ENCODE measurements around the gene MB21D2. TPM values are rescaled to one million over a fixed set of nuclear protein-coding genes. Genes with fewer than 3 reads are reported as not detected.

The MB21D2 gene
- total RNA-seq, 1 experiment from 2014 or later: 2.8 TPM

- Histone ChIP-seq H3K36me3 (ENCODE audit: control insufficient read depth in 1 of 2, insufficient read depth in 2 of 2, low read length in 2 of 2) (no peaks in the 10 kb centered on the region), H3K4me3 (replicated peaks in 1 of 2; ENCODE audit: low read depth in 1 of 2, low read length in 2 of 2) (no peak overlapping the region), H3K9me3 (ENCODE audit: control insufficient read depth in 1 of 2, insufficient read depth in 1 of 2, low read depth in 1 of 2, low read length in 2 of 2) (no peaks in the 10 kb centered on the region), H3K27ac (ENCODE audit: low read depth, low read length) (no peak overlapping the region), H3K4me1 (ENCODE audit: control insufficient read depth in 1 of 2, insufficient read depth in 2 of 2, low read length in 2 of 2) (peaks cover 8 to 22% of the 10 kb centered on the region in 2 experiments; a peak in 3 of 4 replicates), H2AFZ (ENCODE audit: low read depth, low read length, poor library complexity, severe bottlenecking) (no peak overlapping the region), H4K20me1 (ENCODE audit: insufficient read depth) (no peaks in the 10 kb centered on the region), H3K27me3 (ENCODE audit: insufficient read depth, low read length) (no peaks in the 10 kb centered on the region), H3K4me2 (ENCODE audit: low read length) (no peak overlapping the region), H3K9ac (ENCODE audit: low read length) (no peak overlapping the region), H3K79me2 (ENCODE audit: insufficient read depth, low read length) (no peaks in the 10 kb centered on the region), H3K9me2 (ENCODE audit: insufficient read depth) (no peaks in the 10 kb centered on the region)
- no peak for TF ChIP-seq EZH2 (IDR thresholded peaks at IDR 0.05)
- TF ChIP-seq, protein P1, sequence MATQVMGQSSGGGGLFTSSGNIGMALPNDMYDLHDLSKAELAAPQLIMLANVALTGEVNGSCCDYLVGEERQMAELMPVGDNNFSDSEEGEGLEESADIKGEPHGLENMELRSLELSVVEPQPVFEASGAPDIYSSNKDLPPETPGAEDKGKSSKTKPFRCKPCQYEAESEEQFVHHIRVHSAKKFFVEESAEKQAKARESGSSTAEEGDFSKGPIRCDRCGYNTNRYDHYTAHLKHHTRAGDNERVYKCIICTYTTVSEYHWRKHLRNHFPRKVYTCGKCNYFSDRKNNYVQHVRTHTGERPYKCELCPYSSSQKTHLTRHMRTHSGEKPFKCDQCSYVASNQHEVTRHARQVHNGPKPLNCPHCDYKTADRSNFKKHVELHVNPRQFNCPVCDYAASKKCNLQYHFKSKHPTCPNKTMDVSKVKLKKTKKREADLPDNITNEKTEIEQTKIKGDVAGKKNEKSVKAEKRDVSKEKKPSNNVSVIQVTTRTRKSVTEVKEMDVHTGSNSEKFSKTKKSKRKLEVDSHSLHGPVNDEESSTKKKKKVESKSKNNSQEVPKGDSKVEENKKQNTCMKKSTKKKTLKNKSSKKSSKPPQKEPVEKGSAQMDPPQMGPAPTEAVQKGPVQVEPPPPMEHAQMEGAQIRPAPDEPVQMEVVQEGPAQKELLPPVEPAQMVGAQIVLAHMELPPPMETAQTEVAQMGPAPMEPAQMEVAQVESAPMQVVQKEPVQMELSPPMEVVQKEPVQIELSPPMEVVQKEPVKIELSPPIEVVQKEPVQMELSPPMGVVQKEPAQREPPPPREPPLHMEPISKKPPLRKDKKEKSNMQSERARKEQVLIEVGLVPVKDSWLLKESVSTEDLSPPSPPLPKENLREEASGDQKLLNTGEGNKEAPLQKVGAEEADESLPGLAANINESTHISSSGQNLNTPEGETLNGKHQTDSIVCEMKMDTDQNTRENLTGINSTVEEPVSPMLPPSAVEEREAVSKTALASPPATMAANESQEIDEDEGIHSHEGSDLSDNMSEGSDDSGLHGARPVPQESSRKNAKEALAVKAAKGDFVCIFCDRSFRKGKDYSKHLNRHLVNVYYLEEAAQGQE (IDR thresholded peaks at IDR 0.05; ENCODE audit: low read depth): no peak
- TF ChIP-seq YY1 (IDR thresholded peaks at IDR 0.05; ENCODE audit: extremely low read depth, insufficient replicate concordance, low read depth, low read length): no peak
- TF ChIP-seq EGR1 (IDR thresholded peaks at IDR 0.05; ENCODE audit: low read depth): no peak
- no peak for TF ChIP-seq POLR2AphosphoS5 (IDR thresholded peaks at IDR 0.05; ENCODE audit: low read depth, low read length)
- TF ChIP-seq CEBPB (IDR thresholded peaks at IDR 0.05; ENCODE audit: low read depth): no peak
- TF ChIP-seq SRF (IDR thresholded peaks at IDR 0.05; ENCODE audit: low read depth): no peak
- no peak for TF ChIP-seq ELF1 (IDR thresholded peaks at IDR 0.05; ENCODE audit: borderline replicate concordance, low read depth)
- no peak for TF ChIP-seq TCF7L2 (IDR thresholded peaks at IDR 0.05; ENCODE audit: borderline replicate concordance, extremely low read depth, insufficient read depth, insufficient read length)
- TF ChIP-seq SP1 (IDR thresholded peaks at IDR 0.05; ENCODE audit: low read depth): no peak
- TF ChIP-seq, protein P2, sequence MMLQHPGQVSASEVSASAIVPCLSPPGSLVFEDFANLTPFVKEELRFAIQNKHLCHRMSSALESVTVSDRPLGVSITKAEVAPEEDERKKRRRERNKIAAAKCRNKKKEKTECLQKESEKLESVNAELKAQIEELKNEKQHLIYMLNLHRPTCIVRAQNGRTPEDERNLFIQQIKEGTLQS (IDR thresholded peaks at IDR 0.05): no peak
- no peak for TF ChIP-seq JUND (IDR thresholded peaks at IDR 0.05)
- no peak for TF ChIP-seq CBX3 (IDR thresholded peaks at IDR 0.05; ENCODE audit: low read depth)
- no peak for TF ChIP-seq RAD21 (IDR thresholded peaks at IDR 0.05; ENCODE audit: low read depth)
- TF ChIP-seq EZH2phosphoT487 (IDR thresholded peaks at IDR 0.05; ENCODE audit: borderline replicate concordance): no peak
- no peak for TF ChIP-seq SIN3A (IDR thresholded peaks at IDR 0.05; ENCODE audit: low read depth)
- TF ChIP-seq ZFX (IDR thresholded peaks at IDR 0.05): no peak
- no TSS peak for BruUV-seq (replicated peaks)
- ChIA-PET RAD21 (ENCODE audit: low non-redundant PET in 1 of 2, low total read pairs in 2 of 2, uncharacterized antibody in 2 of 2, unreplicated experiment in 2 of 2) (interaction anchor here (1.4 to 1.6 kb wide), 2 partner anchors 224 kb away, joined by 6 to 10 read pairs; no protein-coding TSS in a partner anchor), POLR2A (interaction anchor here (1.2 kb wide), 1 partner anchor 224 kb away, joined by 3 read pairs; no protein-coding TSS in a partner anchor), CTCF (interaction anchor here (1.2 to 2.8 kb wide), 2 partner anchors 224 to 313 kb away, joined by 3 to 22 read pairs; no protein-coding TSS in a partner anchor)
- ATAC-seq (no peak), DNase-seq (ENCODE audit: low read depth, low spot score) (no peak)
- intact Hi-C loops (cut with micrococcal nuclease): loop anchor here (2.0 to 10.0 kb wide), 2 partner anchors 98 to 408 kb away; no protein-coding TSS in a partner anchor
Observed at GRCh38 chr3:192817053-192817452, 100.6 kb downstream of the MB21D2 start.

All from HCT116 (cell line).